ENCODE measurements around the gene LEKR1.

LEKR1 gene

DNA sequence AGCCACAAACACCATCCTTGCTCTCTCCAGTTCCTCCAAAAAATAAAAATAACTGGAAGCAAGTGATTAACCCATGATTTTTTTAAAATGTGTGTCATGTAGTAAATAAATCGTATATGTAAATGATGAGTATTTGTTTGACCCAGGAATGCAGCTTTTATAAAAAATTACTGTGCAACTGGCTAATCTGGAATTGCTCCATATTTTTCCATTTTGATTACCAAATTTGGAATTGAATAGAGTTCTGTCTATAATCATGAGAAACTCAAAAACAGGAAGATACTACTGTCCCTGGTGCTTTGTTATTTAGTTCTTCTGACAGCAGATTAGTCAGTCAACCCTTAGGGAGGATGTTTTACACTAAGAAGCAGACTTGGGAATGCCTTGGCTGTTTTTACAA lies 217.6 kb downstream of the LEKR1 start:
- in situ Hi-C loops (cut with HindIII; ENCODE audit: low sequenced_read_pairs), result no loop called here

DNA sequence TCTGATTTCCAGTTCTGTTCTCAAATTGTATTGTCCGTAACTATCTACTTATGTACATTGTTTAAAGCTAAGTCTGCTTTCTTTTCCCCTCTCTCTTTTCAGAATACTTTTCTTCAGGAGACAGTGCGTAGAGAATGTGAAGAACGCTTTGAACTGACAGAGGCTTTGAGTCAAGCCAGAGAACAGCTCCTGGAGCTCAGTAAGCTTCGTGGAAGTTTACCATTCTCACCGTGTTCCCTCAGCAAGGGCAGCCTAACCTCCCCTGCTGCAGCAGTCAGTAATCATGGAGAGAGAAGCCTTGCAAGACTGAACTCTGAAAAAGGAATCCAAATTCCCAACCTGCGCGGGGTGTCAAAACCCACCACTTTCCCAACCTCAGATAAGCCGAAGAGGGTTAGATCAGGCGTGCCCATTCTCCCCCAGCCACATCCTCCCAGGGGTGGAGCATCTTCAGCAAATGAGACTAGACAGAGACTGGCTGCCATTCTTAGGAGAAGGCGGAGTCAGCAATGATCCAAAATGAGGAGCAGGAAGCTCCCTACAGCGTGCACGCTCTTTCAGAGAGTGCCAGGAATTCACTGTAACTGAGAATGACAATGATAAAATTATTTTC lies 219.2 kb downstream of the LEKR1 start:
- in situ Hi-C loops (cut with HindIII; ENCODE audit: low sequenced_read_pairs), result no loop called here

DNA sequence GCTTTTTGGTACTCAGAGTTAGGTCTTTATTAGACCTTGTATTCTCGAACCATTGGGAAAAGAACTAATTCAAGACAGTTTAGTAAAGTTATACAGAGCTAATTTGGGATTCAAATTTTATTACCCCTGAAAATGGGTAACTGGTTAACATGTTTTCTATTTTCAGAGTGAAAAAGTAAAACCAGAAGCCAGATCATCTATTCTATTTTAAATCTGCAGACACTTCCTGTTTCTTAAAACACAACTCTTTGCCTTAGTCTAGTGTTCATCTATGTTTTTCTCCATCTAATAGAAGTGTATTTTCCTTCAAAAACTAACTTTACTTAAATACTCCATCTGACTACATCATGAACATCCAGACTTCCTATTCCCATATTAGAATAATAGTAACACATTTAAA lies 220.4 kb downstream of the LEKR1 start:
- in situ Hi-C loops (cut with HindIII; ENCODE audit: low sequenced_read_pairs), result no loop called here

DNA sequence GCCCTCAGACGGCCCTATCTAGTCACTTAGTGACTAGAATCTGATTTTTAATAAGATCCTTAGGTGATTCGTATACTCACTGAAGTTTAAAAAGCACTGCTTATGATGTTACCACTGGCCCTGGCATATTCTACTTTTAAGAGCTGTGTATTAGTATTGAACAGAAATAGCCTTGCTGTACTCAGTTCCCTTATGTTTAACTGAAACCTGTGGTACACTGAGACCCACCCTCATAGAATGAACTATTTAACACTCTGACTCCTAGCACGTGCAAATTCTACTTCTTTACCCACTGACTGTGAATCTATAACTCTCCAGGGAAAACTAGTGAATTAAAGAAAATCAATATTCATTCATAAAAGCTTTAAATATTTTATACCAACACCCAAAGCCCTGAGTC lies 224.9 kb downstream of the LEKR1 start:
- in situ Hi-C loops (cut with HindIII; ENCODE audit: low sequenced_read_pairs), result no loop called here

DNA sequence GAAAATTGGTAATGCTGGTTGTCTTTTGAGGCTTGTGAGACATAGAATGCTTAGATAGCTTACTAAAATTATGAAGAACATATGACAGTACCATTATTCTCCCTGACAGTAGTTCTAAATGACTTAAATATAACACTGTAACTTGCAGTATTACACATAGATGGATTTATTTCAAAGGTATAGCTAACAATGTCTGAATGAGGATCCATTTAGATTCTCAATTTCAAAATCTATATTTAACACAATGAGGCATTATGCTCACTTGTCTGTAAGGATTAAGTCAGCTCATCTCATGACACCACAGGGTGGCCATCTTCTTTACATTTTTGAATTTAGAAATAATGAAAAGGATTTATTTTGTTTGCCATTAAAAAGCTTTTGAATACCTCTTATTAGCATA lies 225.4 kb downstream of the LEKR1 start:
- in situ Hi-C loops (cut with HindIII; ENCODE audit: low sequenced_read_pairs), result no loop called here

DNA sequence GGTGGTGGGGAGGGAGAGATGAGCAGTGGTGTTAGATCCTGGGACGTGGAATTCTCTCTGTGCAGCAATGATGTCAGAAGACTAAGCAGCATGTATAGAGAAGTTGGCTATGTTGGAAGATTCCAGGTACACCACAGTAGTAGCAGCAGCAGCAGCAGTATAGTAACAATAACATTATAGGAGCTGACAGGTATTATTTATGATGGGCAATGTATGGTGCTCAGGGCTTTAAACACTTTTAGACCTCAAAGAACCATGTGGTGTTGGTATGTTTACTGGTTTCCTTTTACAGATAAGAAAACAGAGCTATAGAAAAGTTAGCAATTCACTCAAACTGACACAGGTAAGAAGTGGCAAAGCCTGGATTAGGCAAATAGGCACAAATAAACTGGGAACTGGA lies 229.9 kb downstream of the LEKR1 start:
- in situ Hi-C loops (cut with HindIII; ENCODE audit: low sequenced_read_pairs), result no loop called here

DNA sequence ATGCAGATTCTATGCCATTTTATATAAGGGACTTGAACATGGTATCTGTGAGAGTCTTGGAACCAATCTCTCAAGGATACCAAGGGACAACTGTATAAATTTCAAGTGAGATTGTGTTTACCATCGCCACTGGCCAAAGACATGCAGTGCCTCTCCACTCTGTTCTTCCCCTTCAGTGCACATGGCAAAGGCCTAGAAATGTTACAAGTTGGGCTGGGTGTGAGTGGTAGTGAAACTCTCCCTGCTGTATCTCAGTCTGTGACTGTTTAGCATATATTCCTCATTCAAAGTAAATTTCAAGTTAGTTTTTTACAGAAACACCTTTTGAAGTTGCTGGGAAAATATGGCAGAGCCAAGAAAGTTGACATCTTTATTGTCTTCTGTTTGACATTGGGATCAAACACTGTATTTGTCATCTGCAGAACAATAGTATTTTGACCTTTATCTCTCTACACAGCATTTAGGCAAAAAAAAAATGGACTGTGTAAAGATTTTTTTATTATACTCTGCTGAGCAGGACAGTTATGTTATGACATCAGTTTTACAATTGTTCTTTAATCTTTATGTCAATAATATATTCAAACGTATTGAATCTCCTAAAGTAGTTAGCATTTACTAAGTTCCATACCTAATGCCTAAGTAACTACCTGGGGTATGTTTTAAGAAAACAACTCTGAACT lies 232.4 kb downstream of the LEKR1 start:
- in situ Hi-C loops (cut with HindIII; ENCODE audit: low sequenced_read_pairs), result no loop called here

DNA sequence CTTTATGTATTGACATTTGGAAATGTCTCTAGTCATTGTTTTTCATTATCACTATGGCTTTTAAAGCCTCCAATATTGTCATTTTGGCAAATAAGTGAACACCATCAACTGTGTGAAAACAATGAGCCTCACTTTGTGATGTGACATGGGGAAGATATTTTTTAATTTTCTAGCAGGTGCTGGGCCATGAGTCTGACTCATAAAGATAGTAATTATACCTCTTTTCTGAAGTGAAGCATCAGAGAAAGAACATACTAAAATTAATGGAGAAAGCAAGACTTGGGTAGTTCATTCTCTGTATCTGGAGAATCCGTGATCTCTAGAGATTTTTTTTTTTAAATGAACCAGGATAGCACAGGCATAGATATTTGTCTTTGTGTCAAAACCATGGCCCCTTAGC lies 233.0 kb downstream of the LEKR1 start:
- in situ Hi-C loops (cut with HindIII; ENCODE audit: low sequenced_read_pairs), result no loop called here

DNA sequence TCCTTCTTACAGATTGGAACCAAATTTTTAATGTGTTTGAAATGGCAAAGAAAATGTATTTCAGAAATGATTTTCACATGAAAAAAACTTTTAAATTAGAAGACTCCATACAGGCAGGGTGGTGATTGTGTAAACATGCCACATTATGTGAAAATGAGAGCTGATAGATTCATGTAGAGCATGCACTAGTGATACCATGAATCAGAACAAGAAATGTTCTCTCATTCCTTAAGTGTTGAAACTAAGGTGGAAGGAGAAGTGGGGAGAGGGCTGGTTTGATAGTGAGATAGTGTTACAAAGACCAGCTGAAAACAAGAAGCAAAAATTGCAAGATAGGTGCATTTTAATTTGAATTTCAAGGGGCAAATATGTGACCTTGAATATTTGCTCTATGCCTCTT lies 233.5 kb downstream of the LEKR1 start:
- in situ Hi-C loops (cut with HindIII; ENCODE audit: low sequenced_read_pairs), result no loop called here

DNA sequence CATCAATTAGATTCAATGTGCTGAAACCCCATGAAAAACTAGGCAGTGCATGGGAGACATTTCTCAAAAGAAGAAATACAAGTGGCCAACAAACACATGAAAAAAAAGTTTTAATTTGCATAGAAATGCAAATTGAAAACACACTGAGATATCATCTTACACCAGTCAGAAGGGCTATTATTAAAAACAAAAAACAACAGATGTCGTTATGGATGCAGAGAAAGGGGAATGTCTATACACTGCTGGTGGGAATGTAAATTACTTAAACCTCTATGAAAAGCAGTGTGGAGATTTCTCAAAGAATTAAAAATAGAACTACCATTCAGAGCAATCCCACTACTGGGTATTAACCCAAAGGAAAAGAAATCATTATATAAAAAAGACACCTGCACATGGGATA lies 235.1 kb downstream of the LEKR1 start:
- in situ Hi-C loops (cut with HindIII; ENCODE audit: low sequenced_read_pairs), result no loop called here

DNA sequence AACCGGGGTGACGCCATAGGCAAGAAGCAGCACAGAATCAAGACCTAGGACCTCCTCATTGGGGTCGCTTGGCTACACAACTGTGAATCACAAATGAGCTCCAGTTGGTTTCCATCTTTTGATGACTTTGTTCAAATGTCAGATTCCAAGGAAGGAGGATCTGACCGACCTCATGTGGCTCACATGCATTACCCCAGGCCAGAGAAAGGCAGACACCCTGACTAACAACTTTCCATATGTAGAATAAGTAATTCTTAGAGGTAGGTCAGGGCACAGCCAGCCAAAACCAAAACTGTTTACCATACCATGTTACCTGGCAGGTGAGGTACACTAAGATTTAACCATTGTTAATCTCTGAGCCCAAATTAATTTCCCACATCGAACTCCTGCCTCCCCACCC lies 237.3 kb downstream of the LEKR1 start:
- in situ Hi-C loops (cut with HindIII; ENCODE audit: low sequenced_read_pairs), result no loop called here

DNA sequence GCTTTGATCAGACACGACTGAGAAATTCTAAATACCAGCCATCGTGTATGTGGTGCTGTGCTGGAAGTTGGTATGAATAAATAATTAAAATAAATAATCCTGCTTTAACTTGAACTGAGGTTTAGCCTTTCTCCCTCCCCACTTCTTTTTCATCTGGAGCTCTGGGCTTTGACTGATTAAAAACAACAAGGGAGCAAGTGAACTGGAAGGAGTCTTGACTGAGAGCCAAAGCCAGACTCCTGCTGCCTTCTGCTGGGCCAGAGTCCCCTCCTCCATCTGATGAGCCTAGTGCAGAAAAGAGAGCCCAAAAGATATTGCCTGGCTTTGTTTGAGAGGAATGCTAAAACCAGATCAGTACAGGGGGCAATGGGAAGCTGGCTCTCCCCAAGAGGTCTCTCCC lies 237.8 kb downstream of the LEKR1 start:
- in situ Hi-C loops (cut with HindIII; ENCODE audit: low sequenced_read_pairs), result no loop called here

DNA sequence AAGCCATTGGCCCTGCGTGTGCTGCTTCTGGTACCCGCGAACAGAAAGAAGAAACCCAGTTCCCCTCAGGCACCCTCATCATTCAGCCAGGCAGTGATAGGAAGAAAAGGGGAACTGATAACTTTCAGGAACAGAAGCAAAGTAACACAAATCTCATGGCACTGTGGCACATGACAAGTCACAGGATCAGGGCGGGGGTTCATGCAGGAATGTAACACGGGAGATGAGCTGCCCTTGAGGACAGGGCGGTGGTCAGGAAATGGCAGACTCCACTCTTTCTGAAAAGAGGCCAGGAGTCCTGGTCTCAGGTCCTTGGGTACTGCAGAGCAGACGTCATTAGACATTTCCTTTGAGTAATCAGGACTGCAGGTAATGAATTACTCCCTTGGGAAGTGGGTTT lies 238.2 kb downstream of the LEKR1 start:
- in situ Hi-C loops (cut with HindIII; ENCODE audit: low sequenced_read_pairs), result no loop called here

DNA sequence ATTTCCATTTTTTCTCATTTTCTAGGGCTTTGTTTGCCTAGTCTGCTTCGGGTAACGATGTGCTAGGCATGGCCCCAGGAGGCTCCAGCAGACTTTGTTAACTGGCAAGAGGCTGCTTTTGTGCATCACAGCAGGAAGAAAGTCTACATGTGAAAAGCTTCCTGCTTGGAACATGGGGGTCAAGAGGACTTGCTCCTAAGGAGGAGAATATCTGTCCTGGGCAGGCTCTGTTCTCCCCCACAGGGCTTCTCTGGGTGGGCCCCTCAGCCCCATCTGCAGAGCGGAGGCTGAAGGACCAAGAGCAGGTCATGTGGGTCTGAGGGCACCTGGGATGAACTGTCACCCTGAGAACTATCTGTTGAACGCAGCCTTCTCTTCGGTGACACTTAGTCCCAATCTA lies 239.0 kb downstream of the LEKR1 start:
- in situ Hi-C loops (cut with HindIII; ENCODE audit: low sequenced_read_pairs), result no loop called here

DNA sequence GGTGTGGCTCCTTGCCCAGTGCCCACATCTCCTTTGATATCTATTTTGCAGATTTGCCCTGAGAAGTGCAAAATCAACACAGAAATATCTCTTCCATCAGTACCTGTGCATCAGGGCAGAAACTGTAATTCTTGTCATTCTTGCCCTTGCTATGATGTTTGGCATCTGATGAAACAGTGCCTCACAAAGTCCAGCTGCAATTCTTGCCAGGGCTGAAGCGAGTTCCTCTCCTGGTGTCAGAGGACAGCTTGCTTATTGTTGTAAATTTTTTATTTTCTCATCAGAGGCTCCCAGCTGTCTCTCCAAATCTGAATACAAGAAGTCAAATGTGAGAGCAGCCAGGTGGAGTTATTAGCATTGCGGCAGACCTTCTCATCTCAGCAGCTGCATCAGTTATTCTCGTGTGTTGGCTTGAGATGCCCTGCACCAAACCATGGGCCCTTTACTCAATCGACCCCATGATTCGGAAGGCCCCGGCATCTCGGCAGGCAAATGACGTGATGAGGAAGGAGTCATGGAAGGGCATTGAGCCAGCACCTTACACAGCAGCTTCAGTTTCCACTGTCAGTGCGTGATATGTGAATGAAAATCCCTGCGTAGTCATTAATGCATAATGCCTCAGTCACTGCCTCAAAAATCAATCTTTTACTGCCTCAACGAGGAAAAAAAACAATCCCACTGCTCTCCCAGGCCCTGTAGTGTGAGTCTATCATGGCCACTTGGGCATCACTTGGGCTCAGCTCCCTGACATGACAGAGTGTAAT lies 240.4 kb downstream of the LEKR1 start:
- in situ Hi-C loops (cut with HindIII; ENCODE audit: low sequenced_read_pairs), result no loop called here

DNA sequence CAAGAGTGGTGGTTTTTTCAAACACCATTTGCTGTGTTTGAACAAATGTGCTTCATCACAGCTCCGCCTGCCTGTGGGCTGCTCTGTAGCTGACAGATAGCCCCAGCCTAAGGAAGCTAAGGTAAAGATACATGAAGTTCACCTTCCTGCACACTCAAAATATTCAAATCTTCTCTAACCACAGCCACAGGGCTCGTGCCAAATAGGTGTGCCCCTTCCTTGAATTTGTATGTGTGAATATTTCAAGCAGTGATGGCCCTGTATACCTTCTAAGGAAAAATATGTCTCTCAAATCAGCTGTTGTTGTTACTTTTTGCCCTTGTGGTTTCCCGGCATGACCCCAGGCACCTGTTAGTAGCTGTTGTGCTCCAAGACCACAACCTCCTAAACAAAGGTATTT lies 241.0 kb downstream of the LEKR1 start:
- in situ Hi-C loops (cut with HindIII; ENCODE audit: low sequenced_read_pairs), result no loop called here

DNA sequence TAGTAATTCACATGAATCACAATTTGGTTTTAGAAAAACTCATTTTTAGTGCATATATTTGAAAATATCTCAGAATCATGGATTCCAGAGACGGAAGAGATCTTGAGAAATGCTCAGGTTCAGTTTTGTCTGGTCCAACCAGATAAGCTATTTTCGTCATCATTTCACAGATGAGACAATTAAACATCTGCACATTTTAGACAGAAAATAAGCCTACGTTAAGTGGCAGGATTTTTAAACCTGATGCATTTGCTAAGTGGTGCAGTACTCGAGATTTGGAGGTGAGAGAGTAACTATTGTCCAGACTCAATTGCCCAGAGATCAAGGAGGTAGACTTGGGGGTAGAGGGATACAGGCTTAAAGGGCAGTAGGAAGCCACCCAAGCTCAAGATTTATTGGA lies 243.3 kb downstream of the LEKR1 start:
- in situ Hi-C loops (cut with HindIII; ENCODE audit: low sequenced_read_pairs), result no loop called here

DNA sequence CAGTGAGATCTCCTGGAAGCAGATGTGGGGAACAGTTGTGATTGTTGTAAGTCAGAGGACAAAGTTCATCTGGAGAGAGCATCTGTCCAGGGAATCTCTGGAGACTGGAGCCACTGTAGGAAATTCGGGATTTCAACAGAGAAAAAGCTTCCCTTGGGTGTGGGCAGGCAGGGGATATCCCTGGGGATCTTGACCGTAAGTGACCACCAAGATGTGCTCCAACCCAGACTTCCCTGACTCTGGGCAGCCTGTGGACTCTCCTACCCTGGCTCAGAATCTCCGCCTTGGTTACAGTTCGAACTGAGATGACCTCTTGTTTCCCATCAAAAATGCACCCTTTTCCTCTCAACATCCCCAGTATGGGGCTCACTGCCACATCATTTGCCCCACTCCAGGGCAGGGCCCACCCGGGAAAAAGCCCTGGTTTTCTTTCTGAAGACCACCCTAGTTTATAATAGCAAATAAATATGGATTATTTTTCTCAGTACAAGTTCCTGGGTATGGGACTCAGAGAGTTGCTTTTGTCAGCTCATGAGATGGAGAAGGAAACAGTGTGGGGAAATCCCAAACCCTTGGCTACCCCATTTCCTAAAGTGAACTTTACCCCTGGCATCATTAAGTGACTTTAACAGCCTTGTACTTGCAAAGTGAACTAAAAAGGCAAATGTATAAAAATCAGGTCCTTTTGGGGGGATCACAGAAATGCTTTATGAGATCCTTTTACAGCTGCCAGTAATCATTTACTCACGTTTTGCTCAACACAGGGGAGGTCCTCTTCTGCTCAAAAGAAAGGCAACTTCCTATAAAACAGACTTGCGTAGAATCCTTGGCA lies 243.9 kb downstream of the LEKR1 start:
- in situ Hi-C loops (cut with HindIII; ENCODE audit: low sequenced_read_pairs), result no loop called here

DNA sequence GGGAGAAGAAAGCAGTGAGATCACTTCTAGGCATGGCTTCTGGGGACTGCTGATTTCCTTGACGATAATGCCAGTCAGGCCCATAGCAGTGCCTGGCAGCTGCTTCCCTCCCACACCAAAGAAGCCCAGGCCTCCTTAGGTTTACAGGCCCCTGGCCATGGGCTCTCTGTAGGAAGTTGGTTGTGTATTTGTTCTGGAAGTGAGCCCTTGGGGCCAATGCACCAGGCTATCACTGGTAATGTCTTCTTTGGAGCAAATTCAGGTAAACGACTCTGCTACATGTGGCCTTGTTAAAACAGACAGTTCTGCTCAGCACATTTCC lies 244.5 kb downstream of the LEKR1 start:
- in situ Hi-C loops (cut with HindIII; ENCODE audit: low sequenced_read_pairs), result no loop called here

DNA sequence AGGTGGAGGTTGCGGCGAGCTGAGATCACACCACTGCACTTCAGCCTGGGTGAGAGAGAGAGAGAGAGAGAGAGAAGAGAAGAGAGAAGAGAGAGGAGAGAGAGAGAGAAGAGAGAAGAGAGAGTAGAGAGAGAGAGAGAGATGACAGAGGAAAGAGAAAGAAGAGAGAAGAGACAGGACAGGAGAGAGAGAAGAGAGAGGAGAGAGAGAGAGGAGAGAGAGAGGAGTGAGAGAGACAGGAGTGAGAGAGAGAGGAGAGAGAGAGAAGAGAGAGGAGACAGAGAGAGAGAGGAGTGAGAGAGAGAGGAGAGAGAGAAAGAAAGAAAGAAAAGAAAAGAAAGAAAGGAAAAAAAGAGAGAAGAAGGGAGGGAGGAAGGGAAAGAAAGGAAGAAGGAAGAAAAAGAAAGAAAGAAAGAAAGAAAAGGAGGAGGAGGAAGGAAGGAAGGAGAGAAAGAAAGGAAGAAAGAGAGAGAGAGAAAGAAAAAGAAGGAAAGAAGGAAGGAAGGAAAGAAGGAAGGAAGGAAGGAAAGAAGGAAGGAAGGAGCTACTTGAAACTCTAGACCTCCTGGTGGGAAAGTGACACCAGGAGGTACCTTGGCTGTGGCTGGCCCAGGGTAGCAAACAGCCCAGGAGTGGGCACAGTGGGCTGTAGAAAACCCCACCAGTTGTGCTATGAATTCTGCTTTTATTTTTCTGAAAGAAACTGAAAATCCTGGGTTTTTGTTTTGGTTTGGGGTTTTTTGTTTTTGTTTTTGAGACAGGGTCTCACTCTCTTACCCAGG lies 245.8 kb downstream of the LEKR1 start:
- in situ Hi-C loops (cut with HindIII; ENCODE audit: low sequenced_read_pairs), result no loop called here

DNA sequence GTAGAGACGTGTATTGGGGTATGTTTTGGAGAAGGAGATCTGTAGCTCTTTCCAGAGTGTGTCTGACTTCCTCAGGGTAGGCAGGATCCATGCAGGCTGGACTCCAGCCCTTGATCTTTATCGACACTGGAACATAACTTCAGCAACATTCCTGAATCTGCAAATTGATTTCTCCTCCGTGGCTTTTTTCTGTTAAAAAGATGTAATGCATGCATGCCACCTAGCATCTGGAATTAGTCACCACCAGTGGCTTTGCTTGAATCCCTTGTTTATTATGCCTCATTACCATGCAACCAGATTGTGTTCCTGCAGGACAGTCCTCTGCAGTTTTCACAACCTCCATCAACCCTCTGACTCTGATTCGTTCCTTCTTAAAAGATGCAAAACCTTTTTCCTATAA lies 247.7 kb downstream of the LEKR1 start:
- in situ Hi-C loops (cut with HindIII; ENCODE audit: low sequenced_read_pairs), result no loop called here
